K562 (cell line): ENCODE data around the gene LRRC26. TPM values are rescaled to one million over a fixed set of nuclear protein-coding genes. Genes with fewer than 3 reads are reported as not detected.

Experiments
- CBFB ChIP-seq: sonication (generic); formaldehyde crosslinking; IDR thresholded peaks from 2 replicates; pipeline ENCODE4 v1.4.0; 2020; ENCODE audit warnings: mild to moderate bottlenecking, missing genetic modification reagents
- CEBPG ChIP-seq, 3 experiments: fragments of 200-800 bp in 1 of 3; sonication (Bioruptor generic) in 1 of 3; sonication (generic) in 1 of 3; formaldehyde crosslinking in 1 of 3; IDR thresholded peaks in 2 of 3; conservative IDR thresholded peaks in 1 of 3; 2 replicates each; pipeline versions ENCODE4 v1.6.1 to v1.8.0; 2016 to 2022; ENCODE audit warnings: missing compliant biosample characterization in 2 of 3, missing genetic modification characterization in 2 of 3, mild to moderate bottlenecking in 1 of 3, missing genetic modification reagents in 1 of 3
- CHD7 ChIP-seq: fragments of 200-600 bp; sonication (generic); IDR thresholded peaks from one replicate; pipeline ENCODE4 v1.6.1; 2012; ENCODE audit warnings: mild to moderate bottlenecking, low read depth, low read length, inconsistent platforms
- COPS2 ChIP-seq: fragments of 450-650 bp; conservative IDR thresholded peaks from 2 replicates; pipeline ENCODE4 v1.6.1; 2016; ENCODE audit warnings: mild to moderate bottlenecking, moderate library complexity
- FUS ChIP-seq: fragments of 200-400 bp; formaldehyde crosslinking; optimal IDR thresholded peaks from 2 replicates; pipeline ENCODE3; 2017; ENCODE audit warnings: low read depth, low read length
- MEIS2 ChIP-seq: fragments of 450-650 bp; IDR thresholded peaks from 2 replicates; pipeline ENCODE4 v1.6.1; 2014; ENCODE audit warnings: mild to moderate bottlenecking; ENCODE audit not compliant: partially characterized antibody
- PKNOX1 ChIP-seq: fragments of 450-650 bp; IDR thresholded peaks from 2 replicates; pipeline ENCODE4 v1.6.1; 2016
- POLR2AphosphoS5 ChIP-seq: IDR thresholded peaks from 2 replicates; pipeline ENCODE4 v1.6.1; 2011; ENCODE audit warnings: mild to moderate bottlenecking, low read depth, low read length, moderate library complexity; ENCODE audit not compliant: control insufficient read depth, insufficient read depth
- POLR3A ChIP-seq: IDR thresholded peaks from 2 replicates; pipeline ENCODE4 v1.6.1; 2011; ENCODE audit warnings: borderline replicate concordance, mild to moderate bottlenecking, moderate library complexity; ENCODE audit not compliant: insufficient read length, insufficient read depth; ENCODE audit errors: extremely low read depth
- PURB ChIP-seq: sonication (generic); formaldehyde crosslinking; IDR thresholded peaks from 2 replicates; pipeline ENCODE4 v1.9.0; 2021; ENCODE audit warnings: low read depth, mild to moderate bottlenecking, missing genetic modification reagents
- RFX7 ChIP-seq: fragments of 250-450 bp; sonication (Bioruptor Pico); IDR thresholded peaks from 2 replicates; pipeline ENCODE4 v1.5.1; 2021; ENCODE audit warnings: mild to moderate bottlenecking
- SIX5 ChIP-seq, 2 experiments: IDR thresholded peaks; 2 replicates each; pipeline ENCODE4 v1.6.1; 2011; ENCODE audit warnings: low read length in 2 of 2, borderline replicate concordance in 1 of 2, low read depth in 1 of 2, mild to moderate bottlenecking in 1 of 2, moderate library complexity in 1 of 2; ENCODE audit not compliant: insufficient read depth in 1 of 2
- ZNF589 ChIP-seq: fragments of 200-800 bp; sonication (Bioruptor generic); IDR thresholded peaks from 2 replicates; pipeline ENCODE4 v1.6.1; 2016; ENCODE audit warnings: low read depth, missing genetic modification characterization, missing compliant biosample characterization
- polyA plus RNA-seq, 8 experiments: library from polyadenylated mRNA; depleted of rRNA in 4 of 8; stranded (reverse) in 5 of 8; unstranded in 3 of 8; fragments of >200 nt; fragmentation: Nextera tagmentation in 2 of 8; fragmentation: Illumina TruSeq in 1 of 8; extraction: Ambion mirVana in 2 of 8; extraction: Trizol in 1 of 8; gene quantifications; 2 replicates each; pipeline versions ENCODE4 v1.2.1 to v1.2.3, GENCODE V29; 2011 to 2014; ENCODE audit warnings: inconsistent platforms in 1 of 8, missing spikeins in 1 of 8
- total RNA-seq, 7 experiments: library from RNA; depleted of rRNA in 6 of 7; stranded (reverse); fragments of >200 nt in 6 of 7; fragmentation: Illumina TruSeq in 2 of 7; extraction: Trizol in 2 of 7; gene quantifications; 2 replicates each; pipeline versions ENCODE4 v1.2.1 to v1.2.3, GENCODE V29; 2011 to 2021; ENCODE audit warnings: low replicate concordance in 1 of 7
- TF ChIP-seq, protein P1 (sequence below): sonication (generic); formaldehyde crosslinking; IDR thresholded peaks from 2 replicates; pipeline ENCODE4 v1.8.0; 2022; ENCODE audit warnings: mild to moderate bottlenecking, missing genetic modification reagents

Gene LRRC26
- total and polyA plus RNA-seq, 9 of the 15 experiments (the other 6 are each of a cell fraction or from before 2014, with no cell fraction given) = not detected

DNA sequence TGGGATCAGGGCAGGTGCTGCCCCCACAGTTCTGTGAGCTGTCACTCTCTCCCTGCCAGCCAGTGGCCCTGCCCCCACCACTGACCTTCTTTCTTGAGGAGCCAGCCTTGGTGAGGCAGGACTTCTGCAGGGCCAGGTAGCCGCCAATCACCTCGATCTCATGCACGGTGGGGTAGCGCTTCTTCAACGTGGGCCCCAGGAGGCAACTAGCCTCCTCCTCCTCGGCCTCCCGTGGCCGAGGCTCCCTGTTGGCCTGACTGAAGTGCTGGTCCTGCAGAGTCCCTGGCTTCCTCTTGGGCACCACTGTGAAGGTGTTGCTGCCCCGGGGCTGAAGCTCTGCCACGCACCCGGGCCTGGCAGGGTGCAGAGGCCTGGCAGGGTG lies 29.0 kb upstream of the LRRC26 start (continued):
- TF ChIP-seq CHD7 (no peak), POLR3A (no peak), PURB (CRISPR knock-in tag) (no peak), ZNF589 (CRISPR knock-in tag) (no peak), CEBPG (CRISPR knock-in tag; IDR thresholded peaks at IDR 0.05) (no peak), CEBPG (tag; conservative IDR thresholded peaks at IDR 0.05 in 1 of 2, IDR thresholded peaks at IDR 0.05 in 1 of 2) (no peak), FUS (no peak), CBFB (CRISPR knock-in tag) (0 out of 2 replicates have a peak, but pooled peaks have one; percentile 8), SIX5 (IDR thresholded peaks at IDR 0.05; ENCODE audit: borderline replicate concordance in 1 of 2, insufficient read depth in 1 of 2, low read depth in 1 of 2, low read length in 2 of 2) (no peak), PKNOX1 (peak; percentile 30; the same call in 1 of the 2 replicates), MEIS2 (no peak), COPS2 (no peak), RFX7 (no peak), POLR2AphosphoS5 (no peak)
- TF ChIP-seq, protein P1, sequence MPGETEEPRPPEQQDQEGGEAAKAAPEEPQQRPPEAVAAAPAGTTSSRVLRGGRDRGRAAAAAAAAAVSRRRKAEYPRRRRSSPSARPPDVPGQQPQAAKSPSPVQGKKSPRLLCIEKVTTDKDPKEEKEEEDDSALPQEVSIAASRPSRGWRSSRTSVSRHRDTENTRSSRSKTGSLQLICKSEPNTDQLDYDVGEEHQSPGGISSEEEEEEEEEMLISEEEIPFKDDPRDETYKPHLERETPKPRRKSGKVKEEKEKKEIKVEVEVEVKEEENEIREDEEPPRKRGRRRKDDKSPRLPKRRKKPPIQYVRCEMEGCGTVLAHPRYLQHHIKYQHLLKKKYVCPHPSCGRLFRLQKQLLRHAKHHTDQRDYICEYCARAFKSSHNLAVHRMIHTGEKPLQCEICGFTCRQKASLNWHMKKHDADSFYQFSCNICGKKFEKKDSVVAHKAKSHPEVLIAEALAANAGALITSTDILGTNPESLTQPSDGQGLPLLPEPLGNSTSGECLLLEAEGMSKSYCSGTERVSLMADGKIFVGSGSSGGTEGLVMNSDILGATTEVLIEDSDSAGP = no peak
